ENCODE measurements around the gene BEST1. TPM values are rescaled to one million over a fixed set of nuclear protein-coding genes. Genes with fewer than 3 reads are reported as not detected.

The BEST1 gene
- total RNA-seq, 1 experiment from 2014 or later, result 0.13 TPM

DNA sequence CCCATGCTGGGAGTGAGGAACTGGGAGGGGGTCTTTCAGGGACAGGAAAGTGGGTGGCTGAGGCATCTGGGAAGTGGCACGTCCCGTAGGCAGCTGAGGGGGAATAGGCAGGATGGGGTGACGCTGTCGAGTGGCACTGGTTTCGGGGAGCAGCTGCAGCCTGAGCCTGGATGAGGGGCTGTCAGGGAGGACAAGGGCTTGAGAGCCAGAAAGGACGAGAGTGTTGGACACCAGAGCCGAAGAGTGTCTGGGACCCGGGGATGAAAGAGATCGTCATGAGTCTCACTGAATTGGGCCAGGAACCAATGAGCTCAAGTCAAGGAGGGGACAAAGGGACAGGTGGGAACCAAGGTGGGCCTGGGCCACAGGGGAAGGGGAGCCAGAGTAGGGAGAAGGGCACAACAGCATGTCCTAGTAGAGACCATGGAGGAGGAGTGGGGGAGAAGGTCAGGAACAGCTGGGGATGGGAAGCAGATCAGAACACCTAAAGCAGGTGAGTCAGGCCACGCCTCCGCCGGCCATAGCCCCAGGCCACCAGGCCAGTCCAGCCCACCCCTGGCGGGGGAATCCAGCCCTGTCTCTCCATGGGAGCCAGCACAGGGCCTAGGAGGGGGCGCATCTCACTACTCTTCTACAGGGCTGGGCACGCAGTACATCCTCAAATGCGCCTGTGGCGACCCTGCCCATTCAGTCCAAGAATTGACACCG, 37.0 kb upstream of the BEST1 start:
- no peak for DNase-seq (ENCODE audit: low read depth, low spot score)
- CTCF ChIA-PET, result no interaction called here
- no peaks in the 10 kb centered on the region for H3K9me3 ChIP-seq (ENCODE audit: control insufficient read depth, insufficient read depth, low read depth, low read length)
- H3K4me1 ChIP-seq (ENCODE audit: control insufficient read depth, insufficient read depth, low read length), result no peaks in the 10 kb centered on the region
- no peak overlapping the region for H3K4me3 ChIP-seq (ENCODE audit: low read depth in 2 of 2, low read length in 2 of 2)
- H3K27ac ChIP-seq (ENCODE audit: low read length), result no peak overlapping the region
- intact Hi-C loops (cut with micrococcal nuclease; ENCODE audit: unreplicated experiment) (loop anchor here (5.0 kb wide), 1 partner anchor 34 kb away; no protein-coding TSS in a partner anchor), in situ Hi-C loops (cut with HindIII; ENCODE audit: low pct_unique_long_range_greater_than_20kb, low sequenced_read_pairs) (no loop called here)
- H3K36me3 ChIP-seq (ENCODE audit: control insufficient read depth, insufficient read depth, low read length), result no peaks in the 10 kb centered on the region
- H3K27me3 ChIP-seq (ENCODE audit: control insufficient read depth, insufficient read depth, low read length), result no peaks in the 10 kb centered on the region
- no TSS peak for BruUV-seq (replicated peaks)
- ATAC-seq, result no peak
- TF ChIP-seq POLR2AphosphoS5 (IDR thresholded peaks at IDR 0.05; ENCODE audit: low read depth, low read length) (no peak), TCF7L2 (IDR thresholded peaks at IDR 0.05; ENCODE audit: low read depth, low read length) (no peak), SIN3A (IDR thresholded peaks at IDR 0.05; ENCODE audit: borderline replicate concordance, insufficient read depth, low read depth, low read length) (no peak)
- TF ChIP-seq, protein P1, sequence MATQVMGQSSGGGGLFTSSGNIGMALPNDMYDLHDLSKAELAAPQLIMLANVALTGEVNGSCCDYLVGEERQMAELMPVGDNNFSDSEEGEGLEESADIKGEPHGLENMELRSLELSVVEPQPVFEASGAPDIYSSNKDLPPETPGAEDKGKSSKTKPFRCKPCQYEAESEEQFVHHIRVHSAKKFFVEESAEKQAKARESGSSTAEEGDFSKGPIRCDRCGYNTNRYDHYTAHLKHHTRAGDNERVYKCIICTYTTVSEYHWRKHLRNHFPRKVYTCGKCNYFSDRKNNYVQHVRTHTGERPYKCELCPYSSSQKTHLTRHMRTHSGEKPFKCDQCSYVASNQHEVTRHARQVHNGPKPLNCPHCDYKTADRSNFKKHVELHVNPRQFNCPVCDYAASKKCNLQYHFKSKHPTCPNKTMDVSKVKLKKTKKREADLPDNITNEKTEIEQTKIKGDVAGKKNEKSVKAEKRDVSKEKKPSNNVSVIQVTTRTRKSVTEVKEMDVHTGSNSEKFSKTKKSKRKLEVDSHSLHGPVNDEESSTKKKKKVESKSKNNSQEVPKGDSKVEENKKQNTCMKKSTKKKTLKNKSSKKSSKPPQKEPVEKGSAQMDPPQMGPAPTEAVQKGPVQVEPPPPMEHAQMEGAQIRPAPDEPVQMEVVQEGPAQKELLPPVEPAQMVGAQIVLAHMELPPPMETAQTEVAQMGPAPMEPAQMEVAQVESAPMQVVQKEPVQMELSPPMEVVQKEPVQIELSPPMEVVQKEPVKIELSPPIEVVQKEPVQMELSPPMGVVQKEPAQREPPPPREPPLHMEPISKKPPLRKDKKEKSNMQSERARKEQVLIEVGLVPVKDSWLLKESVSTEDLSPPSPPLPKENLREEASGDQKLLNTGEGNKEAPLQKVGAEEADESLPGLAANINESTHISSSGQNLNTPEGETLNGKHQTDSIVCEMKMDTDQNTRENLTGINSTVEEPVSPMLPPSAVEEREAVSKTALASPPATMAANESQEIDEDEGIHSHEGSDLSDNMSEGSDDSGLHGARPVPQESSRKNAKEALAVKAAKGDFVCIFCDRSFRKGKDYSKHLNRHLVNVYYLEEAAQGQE (IDR thresholded peaks at IDR 0.05; ENCODE audit: insufficient read depth in 1 of 2, low read depth in 2 of 2, low read length in 1 of 2), result no peak
- TF ChIP-seq, protein P2, sequence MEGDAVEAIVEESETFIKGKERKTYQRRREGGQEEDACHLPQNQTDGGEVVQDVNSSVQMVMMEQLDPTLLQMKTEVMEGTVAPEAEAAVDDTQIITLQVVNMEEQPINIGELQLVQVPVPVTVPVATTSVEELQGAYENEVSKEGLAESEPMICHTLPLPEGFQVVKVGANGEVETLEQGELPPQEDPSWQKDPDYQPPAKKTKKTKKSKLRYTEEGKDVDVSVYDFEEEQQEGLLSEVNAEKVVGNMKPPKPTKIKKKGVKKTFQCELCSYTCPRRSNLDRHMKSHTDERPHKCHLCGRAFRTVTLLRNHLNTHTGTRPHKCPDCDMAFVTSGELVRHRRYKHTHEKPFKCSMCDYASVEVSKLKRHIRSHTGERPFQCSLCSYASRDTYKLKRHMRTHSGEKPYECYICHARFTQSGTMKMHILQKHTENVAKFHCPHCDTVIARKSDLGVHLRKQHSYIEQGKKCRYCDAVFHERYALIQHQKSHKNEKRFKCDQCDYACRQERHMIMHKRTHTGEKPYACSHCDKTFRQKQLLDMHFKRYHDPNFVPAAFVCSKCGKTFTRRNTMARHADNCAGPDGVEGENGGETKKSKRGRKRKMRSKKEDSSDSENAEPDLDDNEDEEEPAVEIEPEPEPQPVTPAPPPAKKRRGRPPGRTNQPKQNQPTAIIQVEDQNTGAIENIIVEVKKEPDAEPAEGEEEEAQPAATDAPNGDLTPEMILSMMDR (IDR thresholded peaks at IDR 0.05), result no peak
- POLR2A ChIA-PET, result interaction anchor here (0.6 kb wide), 1 partner anchor 160 kb away, joined by 5 read pairs; no protein-coding TSS in a partner anchor

DNA sequence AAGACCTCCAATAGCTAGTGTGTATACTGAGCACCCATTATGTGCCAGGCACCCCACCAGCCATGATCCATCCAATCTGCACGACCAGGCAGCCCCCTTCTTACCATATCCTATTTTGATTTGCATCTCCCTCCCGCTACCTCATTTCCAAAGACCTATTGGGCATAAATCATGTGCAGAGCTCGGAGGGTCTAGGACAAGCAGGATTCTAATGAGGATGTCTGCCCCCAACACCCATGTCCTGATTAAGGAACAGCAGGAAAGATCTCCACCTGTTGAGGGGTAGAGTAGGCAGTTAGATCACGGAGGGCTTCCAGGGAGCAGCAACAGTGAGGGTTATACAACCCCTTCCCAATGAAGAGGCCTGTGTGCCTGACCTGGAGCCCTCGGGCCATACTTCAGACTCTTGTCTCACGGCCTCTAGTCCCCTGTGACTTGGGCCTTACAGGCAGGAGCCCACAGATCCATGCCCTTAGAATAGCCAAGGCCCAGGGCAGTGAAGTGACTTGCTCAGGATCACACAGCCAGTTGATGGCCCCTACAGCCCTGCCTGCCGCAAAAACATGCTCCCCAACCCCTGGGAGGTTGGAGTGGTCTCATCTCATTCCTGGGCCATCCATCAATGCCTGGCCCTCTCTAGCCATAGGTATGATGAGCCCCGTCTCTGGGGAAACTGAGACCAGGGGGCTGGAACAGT, 36.3 kb upstream of the BEST1 start:
- no peaks in the 10 kb centered on the region for H3K9me3 ChIP-seq (ENCODE audit: control insufficient read depth, insufficient read depth, low read depth, low read length)
- CTCF ChIA-PET, result interaction anchor here (0.7 kb wide), 1 partner anchor 22 kb away, joined by 3 read pairs; no protein-coding TSS in a partner anchor
- H3K36me3 ChIP-seq (ENCODE audit: control insufficient read depth, insufficient read depth, low read length), result no peaks in the 10 kb centered on the region
- POLR2A ChIA-PET, result no interaction called here
- TF ChIP-seq POLR2AphosphoS5 (IDR thresholded peaks at IDR 0.05; ENCODE audit: low read depth, low read length) (no peak), SIN3A (IDR thresholded peaks at IDR 0.05; ENCODE audit: borderline replicate concordance, insufficient read depth, low read depth, low read length) (no peak), TCF7L2 (IDR thresholded peaks at IDR 0.05; ENCODE audit: low read depth, low read length) (no peak)
- TF ChIP-seq, protein P2 (IDR thresholded peaks at IDR 0.05), result no peak
- TF ChIP-seq, protein P1 (IDR thresholded peaks at IDR 0.05; ENCODE audit: insufficient read depth in 1 of 2, low read depth in 2 of 2, low read length in 1 of 2), result no peak
- no peak overlapping the region for H3K27ac ChIP-seq (ENCODE audit: low read length)
- H3K27me3 ChIP-seq (ENCODE audit: control insufficient read depth, insufficient read depth, low read length), result no peaks in the 10 kb centered on the region
- BruUV-seq (replicated peaks), result no TSS peak
- DNase-seq (ENCODE audit: low read depth, low spot score) (no peak), ATAC-seq (no peak)
- no peak overlapping the region for H3K4me3 ChIP-seq (ENCODE audit: low read depth in 2 of 2, low read length in 2 of 2)
- intact Hi-C loops (cut with micrococcal nuclease; ENCODE audit: unreplicated experiment) (loop anchor here (5.0 kb wide), 1 partner anchor 33 kb away; no protein-coding TSS in a partner anchor), in situ Hi-C loops (cut with HindIII; ENCODE audit: low pct_unique_long_range_greater_than_20kb, low sequenced_read_pairs) (no loop called here)
- no peaks in the 10 kb centered on the region for H3K4me1 ChIP-seq (ENCODE audit: control insufficient read depth, insufficient read depth, low read length)
